Stimulated activated CD4-positive, alpha-beta T cell treated with anti-CD3 and anti-CD28 coated beads, Interleukin-12 subunit alpha, Interleukin-12 subunit beta, amount 100 ng/mL, for 4 hours (primary cell): ENCODE measurements around the gene SPINT1.

ENCODE experiments used
- DNase-seq: peaks from one replicate; pipeline ENCODE4 v3.0.0-alpha.2; 2020

The SPINT1 gene

GRCh38 chr15:40863660-40864270 is 19.9 kb downstream of the SPINT1 start:
- no peak for DNase-seq

GRCh38 chr15:40867199-40867598 is 23.4 kb downstream of the SPINT1 start:
- DNase-seq = no peak

GRCh38 chr15:40869686-40870085 is 25.8 kb downstream of the SPINT1 start:
- DNase-seq = no peak

- DNase-seq = no peak
Measured at GRCh38 chr15:40870716-40871115, 26.9 kb downstream of the SPINT1 start.

- no peak for DNase-seq
Measured at GRCh38 chr15:40871749-40872617, 28.1 kb downstream of the SPINT1 start.

- DNase-seq = no peak
Measured at GRCh38 chr15:40872791-40873693, 29.2 kb downstream of the SPINT1 start.

GRCh38 chr15:40873694-40874561 is 30.1 kb downstream of the SPINT1 start, which contains the start of gene RHOV:
Gene RHOV, minus strand, starts transcription at chr15:40874234. Its CDS starts 95 bp downstream, at chr15:40874139.
- peak; percentile 48 for DNase-seq

GRCh38 chr15:40875991-40876730 is 32.3 kb downstream of the SPINT1 start:
- DNase-seq = no peak

- DNase-seq = no peak
Measured at GRCh38 chr15:40877694-40878093, 33.8 kb downstream of the SPINT1 start.

- DNase-seq = peak; percentile 19
Measured at GRCh38 chr15:40878785-40879184, 34.9 kb downstream of the SPINT1 start.

GRCh38 chr15:40879609-40880008 is 35.8 kb downstream of the SPINT1 start:
- no peak for DNase-seq

- no peak for DNase-seq
Measured at GRCh38 chr15:40881351-40881750, 37.5 kb downstream of the SPINT1 start.

GRCh38 chr15:40886586-40886985 is 42.7 kb downstream of the SPINT1 start:
- no peak for DNase-seq

GRCh38 chr15:40889112-40889511 is 45.3 kb downstream of the SPINT1 start:
- no peak for DNase-seq

- no peak for DNase-seq
Measured at GRCh38 chr15:40891138-40891537, 47.3 kb downstream of the SPINT1 start.

GRCh38 chr15:40891810-40892446 is 48.1 kb downstream of the SPINT1 start:
- DNase-seq = no peak

GRCh38 chr15:40892447-40893012 is 48.7 kb downstream of the SPINT1 start:
- DNase-seq = no peak

- DNase-seq = no peak
Measured at GRCh38 chr15:40893019-40893670, 49.3 kb downstream of the SPINT1 start.

GRCh38 chr15:40893733-40894680 is 50.2 kb downstream of the SPINT1 start, which contains the start of gene VPS18:
Gene VPS18, plus strand, starts transcription at chr15:40894450. Its CDS starts 319 bp downstream, at chr15:40894769.
- DNase-seq = peak; percentile 100
